ENCODE data around the gene SSU72.
"Not testable (repeated sequence)": the region's sequence is repeated elsewhere in the genome, so short reads cannot be mapped to it uniquely, and the experiment has no call there.

The SSU72 gene

GRCh38 chr1:1535201-1536018 lies 39.3 kb downstream of the SSU72 start:
- H3K27me3 ChIP-seq (ENCODE audit: control insufficient read depth, insufficient read depth, low read length) = no peaks in the 10 kb centered on the region
- no peak overlapping the region for H3K4me3 ChIP-seq (ENCODE audit: low read depth, low read length)
- no peaks in the 10 kb centered on the region for H3K9me3 ChIP-seq (ENCODE audit: control insufficient read depth, insufficient read depth, low read length)
- H3K4me1 ChIP-seq (ENCODE audit: control insufficient read depth, insufficient read depth, low read length) = no peaks in the 10 kb centered on the region
- no peak overlapping the region for H3K9ac ChIP-seq (ENCODE audit: low read depth, low read length)
- H3K36me3 ChIP-seq (ENCODE audit: control insufficient read depth, insufficient read depth, low read length) = peaks cover 9% of the 10 kb centered on the region

GRCh38 chr1:1534401-1535154 lies 40.1 kb downstream of the SSU72 start:
- H3K4me3 ChIP-seq (ENCODE audit: low read depth, low read length) = no peak overlapping the region
- no peaks in the 10 kb centered on the region for H3K4me1 ChIP-seq (ENCODE audit: control insufficient read depth, insufficient read depth, low read length)
- no peaks in the 10 kb centered on the region for H3K27me3 ChIP-seq (ENCODE audit: control insufficient read depth, insufficient read depth, low read length)
- no peak overlapping the region for H3K9ac ChIP-seq (ENCODE audit: low read depth, low read length)
- H3K36me3 ChIP-seq (ENCODE audit: control insufficient read depth, insufficient read depth, low read length) = peaks cover 13% of the 10 kb centered on the region
- H3K9me3 ChIP-seq (ENCODE audit: control insufficient read depth, insufficient read depth, low read length) = no peaks in the 10 kb centered on the region

- H3K36me3 ChIP-seq (ENCODE audit: control insufficient read depth, insufficient read depth, low read length) = peaks cover 19% of the 10 kb centered on the region
- H3K4me3 ChIP-seq (ENCODE audit: low read depth, low read length); H3K4me1 ChIP-seq (ENCODE audit: control insufficient read depth, insufficient read depth, low read length); H3K9me3 ChIP-seq (ENCODE audit: control insufficient read depth, insufficient read depth, low read length); H3K27me3 ChIP-seq (ENCODE audit: control insufficient read depth, insufficient read depth, low read length); H3K9ac ChIP-seq (ENCODE audit: low read depth, low read length): not testable (repeated sequence)
Observed at GRCh38 chr1:1533894-1534291, 40.8 kb downstream of the SSU72 start.

GRCh38 chr1:1533176-1533893 lies 41.3 kb downstream of the SSU72 start:
- not testable (repeated sequence) for H3K9ac ChIP-seq (ENCODE audit: low read depth, low read length); H3K27me3 ChIP-seq (ENCODE audit: control insufficient read depth, insufficient read depth, low read length); H3K9me3 ChIP-seq (ENCODE audit: control insufficient read depth, insufficient read depth, low read length); H3K4me3 ChIP-seq (ENCODE audit: low read depth, low read length); H3K4me1 ChIP-seq (ENCODE audit: control insufficient read depth, insufficient read depth, low read length)
- peaks cover 15% of the 10 kb centered on the region for H3K36me3 ChIP-seq (ENCODE audit: control insufficient read depth, insufficient read depth, low read length)

- Histone ChIP-seq H3K4me1 (ENCODE audit: control insufficient read depth, insufficient read depth, low read length) (no peaks in the 10 kb centered on the region), H3K9me3 (ENCODE audit: control insufficient read depth, insufficient read depth, low read length) (no peaks in the 10 kb centered on the region), H3K9ac (ENCODE audit: low read depth, low read length) (no peak overlapping the region), H3K27me3 (ENCODE audit: control insufficient read depth, insufficient read depth, low read length) (no peaks in the 10 kb centered on the region), H3K4me3 (ENCODE audit: low read depth, low read length) (no peak overlapping the region), H3K36me3 (ENCODE audit: control insufficient read depth, insufficient read depth, low read length) (peaks cover 22% of the 10 kb centered on the region)
Observed at GRCh38 chr1:1531947-1532346, 42.7 kb downstream of the SSU72 start.

- H3K4me3 ChIP-seq (ENCODE audit: low read depth, low read length) = no peak overlapping the region
- no peaks in the 10 kb centered on the region for H3K27me3 ChIP-seq (ENCODE audit: control insufficient read depth, insufficient read depth, low read length)
- H3K9ac ChIP-seq (ENCODE audit: low read depth, low read length) = no peak overlapping the region
- H3K9me3 ChIP-seq (ENCODE audit: control insufficient read depth, insufficient read depth, low read length) = no peaks in the 10 kb centered on the region
- no peaks in the 10 kb centered on the region for H3K4me1 ChIP-seq (ENCODE audit: control insufficient read depth, insufficient read depth, low read length)
- H3K36me3 ChIP-seq (ENCODE audit: control insufficient read depth, insufficient read depth, low read length) = peaks cover 26% of the 10 kb centered on the region
Observed at GRCh38 chr1:1529936-1530335, 44.7 kb downstream of the SSU72 start.

GRCh38 chr1:1529321-1529720 lies 45.3 kb downstream of the SSU72 start:
- no peak overlapping the region for H3K9ac ChIP-seq (ENCODE audit: low read depth, low read length)
- H3K4me1 ChIP-seq (ENCODE audit: control insufficient read depth, insufficient read depth, low read length) = no peaks in the 10 kb centered on the region
- peaks cover 26% of the 10 kb centered on the region for H3K36me3 ChIP-seq (ENCODE audit: control insufficient read depth, insufficient read depth, low read length)
- H3K4me3 ChIP-seq (ENCODE audit: low read depth, low read length) = no peak overlapping the region
- H3K27me3 ChIP-seq (ENCODE audit: control insufficient read depth, insufficient read depth, low read length) = no peaks in the 10 kb centered on the region
- H3K9me3 ChIP-seq (ENCODE audit: control insufficient read depth, insufficient read depth, low read length) = no peaks in the 10 kb centered on the region

GRCh38 chr1:1528301-1529267 lies 46.1 kb downstream of the SSU72 start:
- H3K36me3 ChIP-seq (ENCODE audit: control insufficient read depth, insufficient read depth, low read length) = peaks cover 29% of the 10 kb centered on the region
- H3K9me3 ChIP-seq (ENCODE audit: control insufficient read depth, insufficient read depth, low read length) = no peaks in the 10 kb centered on the region
- no peaks in the 10 kb centered on the region for H3K4me1 ChIP-seq (ENCODE audit: control insufficient read depth, insufficient read depth, low read length)

GRCh38 chr1:1527092-1527816 lies 47.4 kb downstream of the SSU72 start:
- no peaks in the 10 kb centered on the region for H3K4me1 ChIP-seq (ENCODE audit: control insufficient read depth, insufficient read depth, low read length)
- H3K36me3 ChIP-seq (ENCODE audit: control insufficient read depth, insufficient read depth, low read length) = peaks cover 33% of the 10 kb centered on the region
- no peaks in the 10 kb centered on the region for H3K27me3 ChIP-seq (ENCODE audit: control insufficient read depth, insufficient read depth, low read length)
- no peak overlapping the region for H3K9ac ChIP-seq (ENCODE audit: low read depth, low read length)
- no peak overlapping the region for H3K4me3 ChIP-seq (ENCODE audit: low read depth, low read length)
- no peaks in the 10 kb centered on the region for H3K9me3 ChIP-seq (ENCODE audit: control insufficient read depth, insufficient read depth, low read length)

More at GRCh38 chr1:1528301-1529267, 46.1 kb downstream of the SSU72 start:
- no peak overlapping the region for H3K4me3 ChIP-seq (ENCODE audit: low read depth, low read length)
- no peak overlapping the region for H3K9ac ChIP-seq (ENCODE audit: low read depth, low read length)
- H3K27me3 ChIP-seq (ENCODE audit: control insufficient read depth, insufficient read depth, low read length) = no peaks in the 10 kb centered on the region

GRCh38 chr1:1526476-1526875 lies 48.2 kb downstream of the SSU72 start:
- peaks cover 35% of the 10 kb centered on the region for H3K36me3 ChIP-seq (ENCODE audit: control insufficient read depth, insufficient read depth, low read length)
- H3K4me3 ChIP-seq (ENCODE audit: low read depth, low read length); H3K27me3 ChIP-seq (ENCODE audit: control insufficient read depth, insufficient read depth, low read length); H3K9ac ChIP-seq (ENCODE audit: low read depth, low read length); H3K9me3 ChIP-seq (ENCODE audit: control insufficient read depth, insufficient read depth, low read length); H3K4me1 ChIP-seq (ENCODE audit: control insufficient read depth, insufficient read depth, low read length): not testable (repeated sequence)
